Dendritic cell treated with granulocyte-macrophage colony-stimulating factor and Interleukin-4, amounts not matched to agents 40 ng/mL and 50 ng/mL, for 4 days (primary cell): ENCODE results near the gene F2RL2.

Source experiments
- H3K27ac Mint-ChIP-seq: one replicate; pipeline ENCODE4 v1.8.0; 2022; ENCODE audit warnings: mild to moderate bottlenecking, mixed read lengths
- H3K27me3 Mint-ChIP-seq: one replicate; pipeline ENCODE4 v1.8.0; 2022; ENCODE audit warnings: mild to moderate bottlenecking, mixed read lengths
- H3K36me3 Mint-ChIP-seq: one replicate; pipeline ENCODE4 v1.8.0; 2022; ENCODE audit warnings: low read depth, mixed read lengths
- H3K4me1 Mint-ChIP-seq: one replicate; pipeline ENCODE4 v1.8.0; 2022; ENCODE audit warnings: low read depth, mixed read lengths
- H3K4me3 Mint-ChIP-seq: one replicate; pipeline ENCODE4 v1.8.0; 2022; ENCODE audit warnings: mild to moderate bottlenecking, moderate library complexity, mixed read lengths
- H3K9me3 Mint-ChIP-seq: one replicate; pipeline ENCODE4 v1.8.0; 2022; ENCODE audit warnings: mixed read lengths
- intact Hi-C: fragments of 100-400 bp; cut with micrococcal nuclease; formaldehyde crosslinking; loops from one replicate; pipeline ENCODE4 v1.15.0; 2022

The F2RL2 gene

GRCh38 chr5:76622973-76623596 lies at the start of gene F2RL2:
F2RL2 (minus strand) TSS chr5:76623403; CDS start chr5:76623230, 173 bp downstream.
- no peaks in the 10 kb centered on the region for H3K27me3 Mint-ChIP-seq
- H3K4me3 Mint-ChIP-seq = no peak within 1 kb of the TSS
- H3K4me1 Mint-ChIP-seq = peaks cover 35% of the 10 kb centered on the region

GRCh38 chr5:76672242-76672641 lies 49.0 kb upstream of the F2RL2 start:
- Mint-ChIP-seq H3K4me1 (no peaks in the 10 kb centered on the region), H3K27ac (no peak overlapping the region), H3K27me3 (no peaks in the 10 kb centered on the region), H3K4me3 (no peak overlapping the region), H3K36me3 (peaks cover 86% of the 10 kb centered on the region), H3K9me3 (no peaks in the 10 kb centered on the region)
- intact Hi-C loops = no loop called here

More at GRCh38 chr5:76622973-76623596, at the start of gene F2RL2:
- no peak within 1 kb of the TSS for H3K27ac Mint-ChIP-seq
- intact Hi-C loops = no loop called here
- H3K9me3 Mint-ChIP-seq = no peaks in the 10 kb centered on the region
- H3K36me3 Mint-ChIP-seq = peaks cover 46% of the 10 kb centered on the region

GRCh38 chr5:76670508-76670907 lies 47.3 kb upstream of the F2RL2 start:
- intact Hi-C loops = no loop called here
- no peaks in the 10 kb centered on the region for H3K4me1 Mint-ChIP-seq
- H3K27me3 Mint-ChIP-seq = no peaks in the 10 kb centered on the region
- H3K36me3 Mint-ChIP-seq = peaks cover 85% of the 10 kb centered on the region
- no peak overlapping the region for H3K27ac Mint-ChIP-seq
- H3K9me3 Mint-ChIP-seq = no peaks in the 10 kb centered on the region
- H3K4me3 Mint-ChIP-seq = no peak overlapping the region

- no peaks in the 10 kb centered on the region for H3K9me3 Mint-ChIP-seq
- H3K27me3 Mint-ChIP-seq = no peaks in the 10 kb centered on the region
- H3K4me3 Mint-ChIP-seq = no peak overlapping the region
- intact Hi-C loops = no loop called here
- H3K4me1 Mint-ChIP-seq = peaks cover under 1% of the 10 kb centered on the region
- no peak overlapping the region for H3K27ac Mint-ChIP-seq
- H3K36me3 Mint-ChIP-seq = peaks cover 88% of the 10 kb centered on the region
These were observed 46.0 kb upstream of the F2RL2 start for GRCh38 chr5:76669245-76669644.

- no peaks in the 10 kb centered on the region for H3K27me3 Mint-ChIP-seq
- H3K27ac Mint-ChIP-seq = no peak overlapping the region
- no peaks in the 10 kb centered on the region for H3K9me3 Mint-ChIP-seq
- H3K4me1 Mint-ChIP-seq = peaks cover 12% of the 10 kb centered on the region
- no peak overlapping the region for H3K4me3 Mint-ChIP-seq
- peaks cover 90% of the 10 kb centered on the region for H3K36me3 Mint-ChIP-seq
- intact Hi-C loops = no loop called here
These were observed 44.3 kb upstream of the F2RL2 start for GRCh38 chr5:76667495-76667894.

- H3K36me3 Mint-ChIP-seq = peaks cover 83% of the 10 kb centered on the region
- no peaks in the 10 kb centered on the region for H3K27me3 Mint-ChIP-seq
- no peaks in the 10 kb centered on the region for H3K9me3 Mint-ChIP-seq
- H3K4me1 Mint-ChIP-seq = peaks cover 12% of the 10 kb centered on the region
- no peak overlapping the region for H3K27ac Mint-ChIP-seq
- H3K4me3 Mint-ChIP-seq = no peak overlapping the region
- intact Hi-C loops = no loop called here
These were observed 40.9 kb upstream of the F2RL2 start for GRCh38 chr5:76664079-76664478.

GRCh38 chr5:76663573-76663972 lies 40.4 kb upstream of the F2RL2 start:
- H3K9me3 Mint-ChIP-seq = no peaks in the 10 kb centered on the region
- H3K4me1 Mint-ChIP-seq = peaks cover 12% of the 10 kb centered on the region
- intact Hi-C loops = no loop called here
- no peak overlapping the region for H3K27ac Mint-ChIP-seq
- no peak overlapping the region for H3K4me3 Mint-ChIP-seq
- peaks cover 84% of the 10 kb centered on the region for H3K36me3 Mint-ChIP-seq
- no peaks in the 10 kb centered on the region for H3K27me3 Mint-ChIP-seq

- peaks cover 88% of the 10 kb centered on the region for H3K36me3 Mint-ChIP-seq
- H3K4me1 Mint-ChIP-seq = peaks cover 12% of the 10 kb centered on the region
- H3K27ac Mint-ChIP-seq = no peak overlapping the region
- H3K27me3 Mint-ChIP-seq = no peaks in the 10 kb centered on the region
- no peaks in the 10 kb centered on the region for H3K9me3 Mint-ChIP-seq
- no peak overlapping the region for H3K4me3 Mint-ChIP-seq
- intact Hi-C loops = no loop called here
These were observed 39.3 kb upstream of the F2RL2 start for GRCh38 chr5:76662521-76662920.

- Mint-ChIP-seq H3K27ac (no peak overlapping the region), H3K9me3 (no peaks in the 10 kb centered on the region), H3K36me3 (peaks cover 86% of the 10 kb centered on the region), H3K27me3 (no peaks in the 10 kb centered on the region), H3K4me3 (no peak overlapping the region), H3K4me1 (peaks cover 12% of the 10 kb centered on the region)
- intact Hi-C loops = no loop called here
These were observed 37.2 kb upstream of the F2RL2 start for GRCh38 chr5:76660360-76660759.

- no peak overlapping the region for H3K27ac Mint-ChIP-seq
- intact Hi-C loops = no loop called here
- no peaks in the 10 kb centered on the region for H3K4me1 Mint-ChIP-seq
- no peak overlapping the region for H3K4me3 Mint-ChIP-seq
- no peaks in the 10 kb centered on the region for H3K9me3 Mint-ChIP-seq
- no peaks in the 10 kb centered on the region for H3K27me3 Mint-ChIP-seq
- H3K36me3 Mint-ChIP-seq = peaks cover 84% of the 10 kb centered on the region
These were observed 34.6 kb upstream of the F2RL2 start for GRCh38 chr5:76657683-76658311.

- no peaks in the 10 kb centered on the region for H3K27me3 Mint-ChIP-seq
- peaks cover 83% of the 10 kb centered on the region for H3K36me3 Mint-ChIP-seq
- H3K9me3 Mint-ChIP-seq = no peaks in the 10 kb centered on the region
- no peak overlapping the region for H3K27ac Mint-ChIP-seq
- H3K4me3 Mint-ChIP-seq = no peak overlapping the region
- intact Hi-C loops = no loop called here
- no peaks in the 10 kb centered on the region for H3K4me1 Mint-ChIP-seq
These were observed 33.9 kb upstream of the F2RL2 start for GRCh38 chr5:76657091-76657490.

- intact Hi-C loops = no loop called here
- peaks cover 20% of the 10 kb centered on the region for H3K9me3 Mint-ChIP-seq
- no peaks in the 10 kb centered on the region for H3K27me3 Mint-ChIP-seq
- H3K27ac Mint-ChIP-seq = no peak overlapping the region
- no peak overlapping the region for H3K4me3 Mint-ChIP-seq
- H3K4me1 Mint-ChIP-seq = peaks cover 6% of the 10 kb centered on the region
- H3K36me3 Mint-ChIP-seq = peaks cover 76% of the 10 kb centered on the region
These were observed 29.7 kb upstream of the F2RL2 start for GRCh38 chr5:76652809-76653414.

GRCh38 chr5:76649140-76649539 lies 25.9 kb upstream of the F2RL2 start:
- Mint-ChIP-seq H3K4me1 (peaks cover 6% of the 10 kb centered on the region), H3K9me3 (peaks cover 29% of the 10 kb centered on the region), H3K36me3 (peaks cover 76% of the 10 kb centered on the region), H3K27ac (no peak overlapping the region), H3K27me3 (no peaks in the 10 kb centered on the region), H3K4me3 (no peak overlapping the region)
- intact Hi-C loops = no loop called here

- peaks cover 15% of the 10 kb centered on the region for H3K4me1 Mint-ChIP-seq
- H3K4me3 Mint-ChIP-seq = no peak overlapping the region
- H3K36me3 Mint-ChIP-seq = peaks cover 79% of the 10 kb centered on the region
- H3K9me3 Mint-ChIP-seq = peaks cover 14% of the 10 kb centered on the region
- intact Hi-C loops = no loop called here
- H3K27ac Mint-ChIP-seq = no peak overlapping the region
- no peaks in the 10 kb centered on the region for H3K27me3 Mint-ChIP-seq
These were observed 20.2 kb upstream of the F2RL2 start for GRCh38 chr5:76643371-76643770.
